B cell (primary cell): ENCODE measurements around the gene NSMCE3. TPM values are rescaled to one million over a fixed set of nuclear protein-coding genes. Genes with fewer than 3 reads are reported as not detected.

ENCODE experiments used
- ATAC-seq: fragments of 200-7000 bp; cut with Tn5 transposase; one replicate; pipeline ENCODE4 v1.10.0; 2021; ENCODE audit warnings: low read depth, mild to moderate bottlenecking, moderate number of reproducible peaks, moderate library complexity
- CTCF ChIA-PET: fragments of 350-600 bp; sonication (Branson Sonifier 250); formaldehyde crosslinking; loops from one replicate; lab custom pipeline; 2021; ENCODE audit warnings: antibody characterized with exemption, inconsistent platforms; lab: Charles Lee
- POLR2A ChIA-PET: fragments of 350-600 bp; sonication (Branson Sonifier 250); formaldehyde crosslinking; loops from one replicate; lab custom pipeline; 2021; ENCODE audit warnings: antibody characterized with exemption; lab: Charles Lee
- DNase-seq: peaks from one replicate; pipeline ENCODE4 v3.0.0; 2013
- H2AFZ ChIP-seq: 2 replicates; pipeline ENCODE4 v1.6.1; 2012; ENCODE audit warnings: mild to moderate bottlenecking, low read depth, low read length; ENCODE audit not compliant: insufficient read depth, poor library complexity, severe bottlenecking
- H3K27ac ChIP-seq, 2 donors: 1 replicate in 1 of 2; 2 replicates in 1 of 2; pipeline ENCODE4 v1.5.1; 2012 to 2013; ENCODE audit warnings: low read length in 2 of 2, mild to moderate bottlenecking in 2 of 2, moderate library complexity in 1 of 2
- H3K27me3 ChIP-seq, 4 experiments: fragments of 200-600 bp in 1 of 4; sonication (generic) in 1 of 4; replicated peaks in 1 of 4; 1 replicate in 2 of 4; 2 replicates in 2 of 4; pipeline versions ENCODE4 v1.6.1 to v1.7.0; 2013 to 2016; ENCODE audit warnings: low read length in 3 of 4, mild to moderate bottlenecking in 2 of 4, mixed read lengths in 1 of 4, moderate library complexity in 1 of 4; ENCODE audit not compliant: insufficient read depth in 4 of 4, control insufficient read depth in 3 of 4; ENCODE audit errors: control extremely low read depth in 1 of 4
- H3K36me3 ChIP-seq, 2 experiments: replicated peaks in 1 of 2; 1 replicate in 1 of 2; 2 replicates in 1 of 2; pipeline versions ENCODE4 v1.6.1 to v1.7.1; 2013; ENCODE audit warnings: low read length in 1 of 2; ENCODE audit not compliant: insufficient read depth in 2 of 2, control insufficient read depth in 1 of 2; ENCODE audit errors: control extremely low read depth in 1 of 2, extremely low read depth in 1 of 2
- H3K4me1 ChIP-seq, 2 donors: fragments of 200-600 bp in 1 of 2; sonication (generic) in 1 of 2; 1 replicate in 1 of 2; 2 replicates in 1 of 2; pipeline versions ENCODE4 v1.5.1 to v1.6.1; 2013 to 2017; ENCODE audit warnings: low read length in 2 of 2; ENCODE audit not compliant: control insufficient read depth in 2 of 2, insufficient read depth in 2 of 2
- H3K4me2 ChIP-seq: replicated peaks from 2 replicates; pipeline ENCODE3; 2012; ENCODE audit warnings: mild to moderate bottlenecking, low read depth, low read length; ENCODE audit not compliant: poor library complexity, severe bottlenecking
- H3K4me3 ChIP-seq, 5 experiments: fragments of 200-600 bp in 1 of 5; sonication (generic) in 1 of 5; 1 replicate in 3 of 5; 2 replicates in 2 of 5; pipeline versions ENCODE4 v1.5.1 to v1.7.0; 2011 to 2016; ENCODE audit warnings: low read length in 4 of 5, mild to moderate bottlenecking in 4 of 5, low read depth in 2 of 5, control low read depth in 1 of 5, moderate library complexity in 1 of 5; ENCODE audit not compliant: insufficient read depth in 1 of 5; ENCODE audit errors: control extremely low read depth in 1 of 5, extremely low read depth in 1 of 5
- H3K79me2 ChIP-seq: fragments of 200-600 bp; sonication (generic); one replicate; pipeline ENCODE4 v1.6.0; 2016; ENCODE audit warnings: low read length; ENCODE audit not compliant: control insufficient read depth, insufficient read depth
- H3K9ac ChIP-seq: fragments of 200-600 bp; sonication (generic); 2 replicates; pipeline ENCODE4 v1.6.1; 2017; ENCODE audit warnings: mild to moderate bottlenecking, low read length, moderate library complexity
- H3K9me3 ChIP-seq, 3 donors: one replicate each; pipeline versions ENCODE4 v1.6.1 to v1.7.1; 2013; ENCODE audit warnings: low read length in 2 of 3; ENCODE audit not compliant: control insufficient read depth in 2 of 3, insufficient read depth in 1 of 3; ENCODE audit errors: control extremely low read depth in 1 of 3
- H4K20me1 ChIP-seq: 2 replicates; pipeline ENCODE4 v1.6.0; 2012; ENCODE audit warnings: mild to moderate bottlenecking, low read length; ENCODE audit not compliant: insufficient read depth, control insufficient read depth, poor library complexity, severe bottlenecking
- H3K27ac Mint-ChIP-seq: one replicate; pipeline ENCODE4 v1.8.0; 2021; ENCODE audit warnings: mixed read lengths
- H3K27me3 Mint-ChIP-seq: one replicate; pipeline ENCODE4 v1.8.0; 2021; ENCODE audit warnings: mixed read lengths
- H3K4me1 Mint-ChIP-seq: one replicate; pipeline ENCODE4 v1.8.0; 2021; ENCODE audit warnings: mixed read lengths
- H3K4me3 Mint-ChIP-seq: one replicate; pipeline ENCODE4 v1.8.0; 2021; ENCODE audit warnings: mixed read lengths
- H3K9me3 Mint-ChIP-seq: one replicate; pipeline ENCODE4 v1.8.0; 2022; ENCODE audit warnings: mixed read lengths; ENCODE audit not compliant: insufficient read depth
- EZH2 ChIP-seq: IDR thresholded peaks from 2 replicates; pipeline ENCODE4 v1.6.1; 2012; ENCODE audit warnings: borderline replicate concordance, low read depth, mild to moderate bottlenecking, moderate library complexity, low read length; ENCODE audit not compliant: insufficient read depth, poor library complexity, severe bottlenecking
- WGBS: methylation state at CpG from one replicate; pipeline ENCODE4 v1.1.5; 2013; ENCODE audit warnings: missing lambda C conversion rate; ENCODE audit not compliant: insufficient coverage; 5-methylcytosine and 5-hydroxymethylcytosine counted together
- intact Hi-C: fragments of 100-400 bp; cut with micrococcal nuclease; formaldehyde crosslinking; loops from one replicate; pipeline ENCODE4 v1.10.0; 2022
- polyA plus RNA-seq: library from polyadenylated mRNA; depleted of rRNA; stranded (reverse); fragments of >200 nt; gene quantifications from 2 replicates; pipeline ENCODE4 v1.2.3, GENCODE V29; 2012
- total RNA-seq, 2 donors: library from RNA; stranded (reverse); fragments of 120-200 nt in 1 of 2; gene quantifications; 1 replicate in 1 of 2; 2 replicates in 1 of 2; pipeline versions ENCODE4 v1.2.3 to v1.2.4, GENCODE V29; 2013 to 2022
- TF ChIP-seq, protein P1 (sequence below): fragments of 200-600 bp; IDR thresholded peaks from one replicate; pipeline ENCODE4 v1.8.0; 2022; ENCODE audit warnings: antibody characterized with exemption, mild to moderate bottlenecking

NSMCE3 gene
- total and polyA plus RNA-seq, 2 donors (not counting 1 experiment from before 2014, with no cell fraction given) = 16.8 to 26.9 TPM

DNA sequence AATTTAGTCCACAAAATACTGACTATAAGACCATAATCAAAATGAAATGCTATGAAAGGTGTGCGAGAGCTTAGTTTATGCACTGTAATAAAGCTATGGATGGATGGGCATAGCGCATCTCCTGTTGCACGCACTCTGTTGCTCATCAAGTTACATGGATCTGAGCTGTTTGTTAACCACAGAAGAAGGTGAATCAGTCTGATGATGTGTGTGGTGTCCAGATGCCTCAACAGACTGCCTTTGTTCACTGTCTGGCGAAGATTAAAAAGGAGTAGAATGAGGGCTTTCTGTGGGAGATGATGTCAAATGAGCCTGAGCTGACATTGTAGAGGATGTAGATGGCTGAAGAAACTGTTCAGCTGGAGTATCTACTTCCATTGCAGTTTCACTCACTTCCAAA lies 36.1 kb downstream of the NSMCE3 start:
- no peak overlapping the region for H2AFZ ChIP-seq
- peaks cover 0 to 8% (median 0%) of the 10 kb centered on the region in 3 donors for H3K9me3 ChIP-seq
- no peaks in the 10 kb centered on the region for H3K27me3 ChIP-seq
- no peak for ATAC-seq
- peaks cover 38% of the 10 kb centered on the region for H3K27me3 Mint-ChIP-seq
- no peak overlapping the region for H3K27ac Mint-ChIP-seq
- H4K20me1 ChIP-seq = no peaks in the 10 kb centered on the region
- no peak overlapping the region for H3K27ac ChIP-seq
- no peak overlapping the region for H3K4me3 Mint-ChIP-seq
- H3K4me2 ChIP-seq = no peak overlapping the region
- DNase-seq = no peak
- no peaks in the 10 kb centered on the region for H3K4me1 ChIP-seq
- peaks cover 2% of the 10 kb centered on the region for H3K9me3 Mint-ChIP-seq
- TF ChIP-seq, protein P1, sequence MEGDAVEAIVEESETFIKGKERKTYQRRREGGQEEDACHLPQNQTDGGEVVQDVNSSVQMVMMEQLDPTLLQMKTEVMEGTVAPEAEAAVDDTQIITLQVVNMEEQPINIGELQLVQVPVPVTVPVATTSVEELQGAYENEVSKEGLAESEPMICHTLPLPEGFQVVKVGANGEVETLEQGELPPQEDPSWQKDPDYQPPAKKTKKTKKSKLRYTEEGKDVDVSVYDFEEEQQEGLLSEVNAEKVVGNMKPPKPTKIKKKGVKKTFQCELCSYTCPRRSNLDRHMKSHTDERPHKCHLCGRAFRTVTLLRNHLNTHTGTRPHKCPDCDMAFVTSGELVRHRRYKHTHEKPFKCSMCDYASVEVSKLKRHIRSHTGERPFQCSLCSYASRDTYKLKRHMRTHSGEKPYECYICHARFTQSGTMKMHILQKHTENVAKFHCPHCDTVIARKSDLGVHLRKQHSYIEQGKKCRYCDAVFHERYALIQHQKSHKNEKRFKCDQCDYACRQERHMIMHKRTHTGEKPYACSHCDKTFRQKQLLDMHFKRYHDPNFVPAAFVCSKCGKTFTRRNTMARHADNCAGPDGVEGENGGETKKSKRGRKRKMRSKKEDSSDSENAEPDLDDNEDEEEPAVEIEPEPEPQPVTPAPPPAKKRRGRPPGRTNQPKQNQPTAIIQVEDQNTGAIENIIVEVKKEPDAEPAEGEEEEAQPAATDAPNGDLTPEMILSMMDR = no peak
- no peak for TF ChIP-seq EZH2
- no peaks in the 10 kb centered on the region for H3K36me3 ChIP-seq
- POLR2A ChIA-PET = no interaction called here
- intact Hi-C loops = no loop called here
- CTCF ChIA-PET = no interaction called here
- no peaks in the 10 kb centered on the region for H3K79me2 ChIP-seq
- WGBS = 91% methylated on average over 4 of the region's 4 CpGs
- H3K9ac ChIP-seq = no peak overlapping the region
- no peak overlapping the region for H3K4me3 ChIP-seq
- H3K4me1 Mint-ChIP-seq = no peaks in the 10 kb centered on the region

DNA sequence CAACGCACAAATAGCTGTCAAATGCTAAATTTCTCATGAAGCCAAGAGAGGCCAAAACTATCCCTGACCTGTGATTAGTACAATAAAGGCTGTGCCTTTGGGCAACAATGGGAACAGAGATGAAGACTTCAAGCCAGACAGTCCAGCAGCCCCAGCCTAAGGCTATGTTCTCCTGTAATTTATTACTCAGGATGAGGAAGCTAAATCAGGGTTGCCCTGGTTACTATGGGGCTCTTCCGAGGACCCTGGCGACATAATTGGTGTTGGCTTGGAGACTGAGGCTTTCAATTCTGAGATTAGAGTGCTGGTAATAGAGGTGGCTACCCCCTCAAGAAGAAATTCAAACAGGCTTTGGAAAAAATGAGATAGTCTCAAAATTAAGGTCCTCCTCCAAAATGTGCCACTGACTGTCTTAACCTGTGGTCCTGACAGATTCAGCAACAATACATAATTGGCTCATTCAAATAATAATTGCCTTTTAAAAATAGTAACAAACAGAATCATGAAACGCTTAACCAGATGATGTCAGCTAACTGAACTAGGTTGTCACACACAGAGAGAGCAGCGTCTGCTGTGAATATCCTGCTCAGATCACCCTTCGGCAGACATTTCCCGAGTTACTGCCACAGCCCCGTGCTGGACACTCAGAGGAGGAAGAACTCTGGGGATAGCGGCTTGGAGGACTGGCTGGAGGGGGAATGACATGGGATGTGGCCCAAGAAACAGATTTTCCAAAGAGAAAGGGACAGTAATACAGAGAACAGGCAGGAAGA lies 43.0 kb downstream of the NSMCE3 start:
- POLR2A ChIA-PET = no interaction called here
- Histone ChIP-seq H3K9me3 (peaks cover 0 to 14% (median 0%) of the 10 kb centered on the region in 3 donors), H2AFZ (no peak overlapping the region), H3K27ac (no peak overlapping the region), H4K20me1 (no peaks in the 10 kb centered on the region), H3K4me1 (no peaks in the 10 kb centered on the region), H3K79me2 (no peaks in the 10 kb centered on the region), H3K4me3 (no peak overlapping the region), H3K4me2 (no peak overlapping the region), H3K36me3 (no peaks in the 10 kb centered on the region), H3K9ac (no peak overlapping the region), H3K27me3 (peaks cover 0 to 3% (median 0%) of the 10 kb centered on the region in 4 experiments)
- Mint-ChIP-seq H3K9me3 (no peaks in the 10 kb centered on the region), H3K4me3 (no peak overlapping the region), H3K4me1 (no peaks in the 10 kb centered on the region), H3K27ac (no peak overlapping the region), H3K27me3 (peaks cover 37% of the 10 kb centered on the region)
- WGBS = 55% methylated on average over 7 of the region's 9 CpGs
- intact Hi-C loops = no loop called here
- DNase-seq (no peak), ATAC-seq (no peak)
- TF ChIP-seq, protein P1 = no peak
- no peak for TF ChIP-seq EZH2
- CTCF ChIA-PET = no interaction called here
